PC-9 (cell line): ENCODE results near the gene PDIA6. TPM values are rescaled to one million over a fixed set of nuclear protein-coding genes. Genes with fewer than 3 reads are reported as not detected.

Experiments used
- BruUV-seq: library from RNA; stranded (reverse); fragments of 400-500 nt; replicated peaks from 2 replicates; lab custom pipeline; 2021; lab: Mats Ljungman, UMichigan
- CTCF ChIA-PET: fragments of 300-600 bp; sonication (Branson Sonifier 250); formaldehyde crosslinking; loops from one replicate; lab custom pipeline; 2022; ENCODE audit warnings: antibody characterized with exemption; lab: Charles Lee
- POLR2A ChIA-PET: fragments of 300-600 bp; sonication (Branson Sonifier 250); formaldehyde crosslinking; loops from one replicate; lab custom pipeline; 2022; ENCODE audit warnings: antibody characterized with exemption; ENCODE audit not compliant: unreplicated experiment; lab: Charles Lee
- DNase-seq, 2 experiments: peaks; one replicate each; pipeline versions ENCODE4 v3.0.0 to v3.0.0-alpha.2; 2015 to 2022; ENCODE audit warnings: mixed read lengths in 1 of 2
- H2AFZ ChIP-seq: fragments of 200-600 bp; sonication (generic); 2 replicates; pipeline ENCODE4 v1.8.1; 2017; ENCODE audit warnings: antibody characterized with exemption
- H3F3A ChIP-seq: fragments of 200-600 bp; sonication (generic); 2 replicates; pipeline ENCODE4 v1.8.1; 2017; ENCODE audit warnings: antibody characterized with exemption, mild to moderate bottlenecking, low read depth; ENCODE audit not compliant: insufficient read depth
- H3K27ac ChIP-seq: fragments of 200-600 bp; sonication (generic); 2 replicates; pipeline ENCODE4 v1.6.1; 2016; ENCODE audit warnings: mixed run types
- H3K27me3 ChIP-seq: fragments of 200-600 bp; sonication (generic); 2 replicates; pipeline ENCODE4 v1.6.1; 2016; ENCODE audit warnings: low read depth, mixed run types; ENCODE audit not compliant: insufficient read depth
- H3K36me3 ChIP-seq: fragments of 200-600 bp; sonication (generic); 2 replicates; pipeline ENCODE4 v1.6.1; 2016; ENCODE audit warnings: low read depth, mixed run types
- H3K4me1 ChIP-seq: fragments of 200-600 bp; sonication (generic); replicated peaks from 2 replicates; pipeline ENCODE4 v1.6.1; 2016; ENCODE audit warnings: mixed run types; ENCODE audit not compliant: insufficient read depth
- H3K4me2 ChIP-seq: fragments of 200-600 bp; sonication (generic); 2 replicates; pipeline ENCODE4 v1.6.1; 2017; ENCODE audit warnings: mixed run types
- H3K4me3 ChIP-seq: fragments of 200-600 bp; sonication (generic); 2 replicates; pipeline ENCODE4 v1.6.1; 2016; ENCODE audit warnings: mixed run types
- H3K79me2 ChIP-seq: fragments of 200-600 bp; sonication (generic); 2 replicates; pipeline ENCODE4 v1.6.1; 2017; ENCODE audit warnings: low read depth, mixed run types
- H3K9me2 ChIP-seq: fragments of 200-600 bp; sonication (generic); 2 replicates; pipeline ENCODE4 v1.8.1; 2017; ENCODE audit warnings: mild to moderate bottlenecking; ENCODE audit not compliant: insufficient read depth
- H3K9me3 ChIP-seq: fragments of 200-600 bp; sonication (generic); 2 replicates; pipeline ENCODE4 v1.8.1; 2016; ENCODE audit warnings: low read depth; ENCODE audit not compliant: insufficient read depth
- H4K20me1 ChIP-seq: fragments of 200-600 bp; sonication (generic); 2 replicates; pipeline ENCODE4 v1.8.1; 2017; ENCODE audit not compliant: insufficient read depth
- EZH2 ChIP-seq: fragments of 200-600 bp; sonication (generic); IDR thresholded peaks from 2 replicates; pipeline ENCODE4 v1.8.0; 2017; ENCODE audit warnings: antibody characterized with exemption, low read depth
- intact Hi-C: fragments of 100-400 bp; cut with micrococcal nuclease; formaldehyde crosslinking; loops from one replicate; pipeline ENCODE4 v1.10.0; 2022; ENCODE audit not compliant: unreplicated experiment
- total RNA-seq: library from RNA; stranded (reverse); gene quantifications from 2 replicates; pipeline ENCODE4 v1.2.3, GENCODE V29; 2021
- TF ChIP-seq, protein P1 (sequence below): fragments of 200-600 bp; sonication (generic); conservative IDR thresholded peaks from 2 replicates; pipeline ENCODE4 v1.6.1; 2017; ENCODE audit warnings: mixed run types, antibody characterized with exemption, mild to moderate bottlenecking, moderate library complexity

Gene PDIA6
- total RNA-seq, 1 experiment from 2014 or later = 170 TPM

DNA sequence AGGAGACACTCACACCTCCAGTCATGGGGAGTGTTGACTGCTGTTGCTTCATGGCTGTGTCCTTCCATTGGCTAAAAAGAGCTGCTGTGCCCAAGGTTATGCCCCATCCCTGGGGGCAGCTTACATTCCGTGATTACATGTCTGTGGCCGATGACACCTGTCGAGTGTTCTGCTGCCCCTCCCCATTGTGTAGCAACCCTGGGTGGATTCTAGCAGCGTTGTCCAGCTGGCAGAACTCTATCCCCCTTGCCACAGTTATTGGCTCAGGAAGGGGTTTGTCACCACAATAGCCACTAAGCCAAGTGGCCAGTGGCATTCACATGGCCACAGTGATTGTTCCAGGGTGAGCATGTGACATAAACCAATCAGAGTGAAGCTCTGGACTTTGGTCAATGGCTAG, 11.6 kb upstream of the PDIA6 start:
- POLR2A ChIA-PET = no interaction called here
- Histone ChIP-seq H3K27me3 (peaks cover 91% of the 10 kb centered on the region), H3K36me3 (no peaks in the 10 kb centered on the region), H3F3A (no peaks in the 10 kb centered on the region), H3K4me2 (no peak overlapping the region), H4K20me1 (no peaks in the 10 kb centered on the region), H3K79me2 (no peaks in the 10 kb centered on the region), H3K9me2 (no peaks in the 10 kb centered on the region), H3K4me1 (no peaks in the 10 kb centered on the region), H3K9me3 (no peaks in the 10 kb centered on the region), H3K4me3 (no peak overlapping the region), H3K27ac (no peak overlapping the region), H2AFZ (no peak overlapping the region)
- TF ChIP-seq, protein P1, sequence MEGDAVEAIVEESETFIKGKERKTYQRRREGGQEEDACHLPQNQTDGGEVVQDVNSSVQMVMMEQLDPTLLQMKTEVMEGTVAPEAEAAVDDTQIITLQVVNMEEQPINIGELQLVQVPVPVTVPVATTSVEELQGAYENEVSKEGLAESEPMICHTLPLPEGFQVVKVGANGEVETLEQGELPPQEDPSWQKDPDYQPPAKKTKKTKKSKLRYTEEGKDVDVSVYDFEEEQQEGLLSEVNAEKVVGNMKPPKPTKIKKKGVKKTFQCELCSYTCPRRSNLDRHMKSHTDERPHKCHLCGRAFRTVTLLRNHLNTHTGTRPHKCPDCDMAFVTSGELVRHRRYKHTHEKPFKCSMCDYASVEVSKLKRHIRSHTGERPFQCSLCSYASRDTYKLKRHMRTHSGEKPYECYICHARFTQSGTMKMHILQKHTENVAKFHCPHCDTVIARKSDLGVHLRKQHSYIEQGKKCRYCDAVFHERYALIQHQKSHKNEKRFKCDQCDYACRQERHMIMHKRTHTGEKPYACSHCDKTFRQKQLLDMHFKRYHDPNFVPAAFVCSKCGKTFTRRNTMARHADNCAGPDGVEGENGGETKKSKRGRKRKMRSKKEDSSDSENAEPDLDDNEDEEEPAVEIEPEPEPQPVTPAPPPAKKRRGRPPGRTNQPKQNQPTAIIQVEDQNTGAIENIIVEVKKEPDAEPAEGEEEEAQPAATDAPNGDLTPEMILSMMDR = no peak
- no peak for TF ChIP-seq EZH2
- intact Hi-C loops = no loop called here
- no peak for DNase-seq
- BruUV-seq = no TSS peak
- CTCF ChIA-PET = interaction anchor here (0.8 kb wide), 1 partner anchor 8 kb away, joined by 3 read pairs; no protein-coding TSS in a partner anchor

DNA sequence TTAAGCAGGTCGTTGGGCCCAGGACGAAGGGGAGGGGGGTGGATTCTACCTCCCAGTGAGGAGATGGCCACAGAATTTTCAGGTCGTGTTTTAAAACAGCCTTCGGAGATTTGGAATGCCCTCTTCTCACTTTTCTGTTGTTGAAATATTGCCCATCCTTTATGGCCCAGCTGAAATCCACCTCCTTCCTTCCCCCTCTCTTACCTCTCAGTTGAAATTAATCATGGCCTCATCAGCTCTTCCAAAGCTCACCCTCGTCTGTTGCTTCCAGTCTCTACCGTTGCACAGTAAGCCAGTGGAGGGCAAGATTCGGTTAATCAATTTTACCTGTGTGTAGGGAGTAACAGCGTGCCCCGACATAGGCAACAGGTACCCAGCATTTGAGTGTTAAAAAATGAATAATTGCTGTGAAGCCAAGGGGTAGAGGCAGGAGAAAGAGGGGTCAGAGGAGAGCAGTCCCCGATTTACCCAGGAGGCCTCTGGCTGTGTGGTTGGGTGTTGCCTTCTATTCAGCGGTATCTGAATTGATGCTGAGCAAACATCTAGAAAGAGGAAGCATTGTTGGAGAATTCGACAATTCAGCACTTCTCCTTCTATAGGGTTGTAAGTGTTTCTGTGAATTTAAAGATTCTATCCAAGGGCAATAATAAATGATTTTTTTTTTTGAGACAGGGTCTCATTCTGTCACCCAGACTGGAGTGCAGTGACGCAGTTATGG, 8.6 kb upstream of the PDIA6 start:
- TF ChIP-seq, protein P1 = no peak
- TF ChIP-seq EZH2 = no peak
- POLR2A ChIA-PET = no interaction called here
- no peaks in the 10 kb centered on the region for H3K79me2 ChIP-seq
- DNase-seq = no peak
- H3K4me3 ChIP-seq = no peak overlapping the region
- H3K9me2 ChIP-seq = no peaks in the 10 kb centered on the region
- no peak overlapping the region for H2AFZ ChIP-seq
- H4K20me1 ChIP-seq = no peaks in the 10 kb centered on the region
- no peaks in the 10 kb centered on the region for H3K4me1 ChIP-seq
- H3K4me2 ChIP-seq = no peak overlapping the region
- no peaks in the 10 kb centered on the region for H3K9me3 ChIP-seq
- CTCF ChIA-PET = interaction anchor here (0.6 kb wide), 1 partner anchor 42 kb away, joined by 4 read pairs; no protein-coding TSS in a partner anchor
- no TSS peak for BruUV-seq
- no peaks in the 10 kb centered on the region for H3K36me3 ChIP-seq
- H3F3A ChIP-seq = no peaks in the 10 kb centered on the region
- intact Hi-C loops = no loop called here
- no peak overlapping the region for H3K27ac ChIP-seq
- H3K27me3 ChIP-seq = peaks cover 80% of the 10 kb centered on the region

DNA sequence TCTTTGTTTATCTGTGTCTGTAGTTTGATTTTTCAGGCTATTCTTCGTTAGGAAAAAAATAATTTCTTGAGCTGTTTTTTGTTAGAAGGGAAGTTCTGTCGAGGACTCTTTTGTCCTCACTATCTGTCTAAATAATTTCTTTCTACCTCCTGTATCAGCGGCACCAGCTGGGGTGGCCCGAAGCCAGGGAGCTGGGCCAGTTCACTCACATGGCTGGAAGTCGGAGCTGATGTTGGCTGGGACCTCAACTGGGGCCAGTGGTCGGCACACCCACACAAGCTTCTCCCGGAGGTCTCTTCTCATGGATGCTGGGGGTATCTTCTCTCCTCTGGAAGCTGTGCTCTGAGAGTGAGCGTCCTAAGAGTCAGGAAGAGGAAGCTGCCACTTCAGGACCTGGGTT, 8.0 kb upstream of the PDIA6 start:
- no peaks in the 10 kb centered on the region for H3K79me2 ChIP-seq
- H3K27me3 ChIP-seq = peaks cover 74% of the 10 kb centered on the region
- H3K9me2 ChIP-seq = no peaks in the 10 kb centered on the region
- no peaks in the 10 kb centered on the region for H3K36me3 ChIP-seq
- H3K9me3 ChIP-seq = no peaks in the 10 kb centered on the region
- no peak overlapping the region for H3K4me2 ChIP-seq
- no peaks in the 10 kb centered on the region for H3K4me1 ChIP-seq
- H3F3A ChIP-seq = no peaks in the 10 kb centered on the region
- H4K20me1 ChIP-seq = no peaks in the 10 kb centered on the region
- no TSS peak for BruUV-seq
- POLR2A ChIA-PET = no interaction called here
- TF ChIP-seq, protein P1 = no peak
- TF ChIP-seq EZH2 = no peak
- no peak overlapping the region for H2AFZ ChIP-seq
- intact Hi-C loops = no loop called here
- no peak overlapping the region for H3K4me3 ChIP-seq
- H3K27ac ChIP-seq = no peak overlapping the region
- CTCF ChIA-PET = interaction anchor here (0.6 kb wide), 1 partner anchor 42 kb away, joined by 4 read pairs; no protein-coding TSS in a partner anchor
- DNase-seq = no peak
